Sigmoid colon (tissue), 7 donors: ENCODE data around the gene GPATCH1. TPM values are rescaled to one million over a fixed set of nuclear protein-coding genes. Genes with fewer than 3 reads are reported as not detected.
A peak's percentile ranks its signal among the peaks of the same experiment; 100 is the strongest.

Experiments used
- DNase-seq: peaks from one replicate; pipeline ENCODE4 v3.0.0-alpha.2; 2019
- H3K27ac ChIP-seq, 4 donors: fragments of 200-600 bp; sonication (generic); one replicate each; pipeline ENCODE4 v1.5.1; 2016 to 2019; ENCODE audit warnings: mild to moderate bottlenecking in 1 of 4
- H3K27me3 ChIP-seq, 3 donors: fragments of 200-600 bp; sonication (generic); one replicate each; pipeline ENCODE4 v1.5.1; 2019; ENCODE audit warnings: mild to moderate bottlenecking in 1 of 3
- H3K36me3 ChIP-seq, 4 donors: fragments of 200-600 bp; sonication (generic); one replicate each; pipeline ENCODE4 v1.5.1; 2016 to 2019
- H3K4me1 ChIP-seq, 4 donors: fragments of 200-600 bp; sonication (generic); one replicate each; pipeline ENCODE4 v1.5.1; 2017 to 2019
- H3K4me3 ChIP-seq, 4 donors: fragments of 200-600 bp; sonication (generic); one replicate each; pipeline ENCODE4 v1.5.1; 2017 to 2019; ENCODE audit warnings: mild to moderate bottlenecking in 2 of 4, moderate library complexity in 1 of 4
- H3K9me3 ChIP-seq, 4 donors: fragments of 200-600 bp in 3 of 4; sonication (generic) in 3 of 4; one replicate each; pipeline versions ENCODE4 v1.5.1 to v1.6.1; 2013 to 2019
- EP300 ChIP-seq, 4 donors: sonication (generic); formaldehyde crosslinking; IDR thresholded peaks; one replicate each; pipeline ENCODE4 v1.6.1; 2017; ENCODE audit warnings: antibody characterized with exemption in 4 of 4
- POLR2A ChIP-seq, 2 donors: fragments of 450-650 bp; IDR thresholded peaks; one replicate each; pipeline ENCODE4 v1.6.1; 2016; ENCODE audit warnings: antibody characterized with exemption in 2 of 2, mild to moderate bottlenecking in 2 of 2, moderate library complexity in 2 of 2
- POLR2AphosphoS5 ChIP-seq, 4 donors: sonication (generic); formaldehyde crosslinking; IDR thresholded peaks; one replicate each; pipeline ENCODE4 v1.6.1; 2017; ENCODE audit warnings: antibody characterized with exemption in 4 of 4
- WGBS, 2 donors: extraction: QIAGEN DNeasy Blood & Tissue Kit; methylation state at CpG; one replicate each; pipeline ENCODE4 v1.1.7; 2013; 5-methylcytosine and 5-hydroxymethylcytosine counted together
- intact Hi-C: fragments of 100-400 bp; cut with DNase I; formaldehyde crosslinking; loops from one replicate; pipeline ENCODE4 v1.15.1; 2023
- polyA plus RNA-seq, 3 donors: library from polyadenylated mRNA; stranded (reverse); fragments of 200-250 nt; gene quantifications; one replicate each; pipeline ENCODE4 v1.2.3, GENCODE V29; 2013
- total RNA-seq, 4 donors: library from RNA; depleted of rRNA; stranded (reverse); fragments of >200 nt; gene quantifications; one replicate each; pipeline ENCODE4 v1.1.0, GENCODE V29; 2016
- TF ChIP-seq, protein P1 (sequence below), 4 experiments: fragments of 450-650 bp in 3 of 4; fragments of 200-600 bp in 1 of 4; IDR thresholded peaks; one replicate each; pipeline ENCODE4 v1.5.1; 2016 to 2019; ENCODE audit warnings: antibody characterized with exemption in 4 of 4, mild to moderate bottlenecking in 3 of 4, moderate library complexity in 2 of 4
- donor health status: healthy with polysubstance abuse.
- donor health status: Bipolar disorder and iron deficiency.
- donor health status: healthy.

The GPATCH1 gene
- total and polyA plus RNA-seq, 7 donors = 5.3 to 10.0 (median 6.9) TPM

DNA sequence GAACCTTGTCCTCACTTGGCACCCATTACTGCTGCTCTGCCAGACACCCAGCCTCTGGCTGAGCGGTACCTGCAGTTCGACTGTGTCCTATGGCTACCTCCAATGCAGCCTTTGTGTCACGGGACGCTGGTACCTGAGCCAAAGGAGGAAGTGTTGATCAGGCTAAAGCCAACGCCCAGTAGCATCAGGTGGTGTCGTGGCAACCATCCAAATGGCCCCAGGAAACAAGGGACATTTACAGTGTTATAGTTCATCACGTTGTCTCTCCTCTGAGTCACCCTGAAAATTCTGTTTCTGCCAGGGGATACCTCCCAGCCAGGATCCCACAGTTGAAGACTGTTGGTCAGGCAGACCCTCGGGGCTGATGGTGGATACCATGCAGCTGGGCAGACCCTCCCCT lies 26.4 kb upstream of the GPATCH1 start:
- Histone ChIP-seq H3K9me3 (no peaks in the 10 kb centered on the region), H3K36me3 (no peaks in the 10 kb centered on the region), H3K27me3 (peaks cover 0 to 2% (median 0%) of the 10 kb centered on the region in 3 donors), H3K4me1 (no peaks in the 10 kb centered on the region), H3K27ac (no peak overlapping the region), H3K4me3 (no peak overlapping the region)
- DNase-seq = no peak
- 16 to 60% methylated on average over 8 of the region's 8 CpGs for WGBS, 2 donors
- TF ChIP-seq EP300 (IDR thresholded peaks at IDR 0.05) = no peak
- peak in 1 of 4 donors; percentile 18 for TF ChIP-seq POLR2AphosphoS5 (IDR thresholded peaks at IDR 0.05)
- TF ChIP-seq POLR2A (IDR thresholded peaks at IDR 0.05) = no peak
- intact Hi-C loops = no loop called here

DNA sequence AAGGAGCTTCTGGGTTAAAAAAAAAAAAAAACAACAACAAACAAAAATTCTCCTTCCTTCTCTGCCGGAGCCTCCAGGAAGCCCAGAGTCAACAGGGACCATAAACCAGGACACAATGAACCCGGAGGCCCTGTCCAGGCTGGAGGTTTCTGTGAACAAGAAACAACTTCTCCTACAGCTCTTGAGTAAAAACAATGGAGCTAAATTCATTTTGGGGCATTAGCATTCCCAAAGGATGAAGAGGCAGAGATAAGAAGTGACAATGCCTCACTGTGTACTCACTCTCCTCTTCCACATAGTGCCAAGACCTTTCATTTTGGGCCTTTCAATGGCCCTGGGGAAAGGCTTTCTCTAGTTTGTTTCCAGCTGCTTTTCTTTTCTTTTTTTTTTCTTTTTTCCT lies 25.3 kb upstream of the GPATCH1 start:
- no peaks in the 10 kb centered on the region for H3K9me3 ChIP-seq
- TF ChIP-seq, protein P1, sequence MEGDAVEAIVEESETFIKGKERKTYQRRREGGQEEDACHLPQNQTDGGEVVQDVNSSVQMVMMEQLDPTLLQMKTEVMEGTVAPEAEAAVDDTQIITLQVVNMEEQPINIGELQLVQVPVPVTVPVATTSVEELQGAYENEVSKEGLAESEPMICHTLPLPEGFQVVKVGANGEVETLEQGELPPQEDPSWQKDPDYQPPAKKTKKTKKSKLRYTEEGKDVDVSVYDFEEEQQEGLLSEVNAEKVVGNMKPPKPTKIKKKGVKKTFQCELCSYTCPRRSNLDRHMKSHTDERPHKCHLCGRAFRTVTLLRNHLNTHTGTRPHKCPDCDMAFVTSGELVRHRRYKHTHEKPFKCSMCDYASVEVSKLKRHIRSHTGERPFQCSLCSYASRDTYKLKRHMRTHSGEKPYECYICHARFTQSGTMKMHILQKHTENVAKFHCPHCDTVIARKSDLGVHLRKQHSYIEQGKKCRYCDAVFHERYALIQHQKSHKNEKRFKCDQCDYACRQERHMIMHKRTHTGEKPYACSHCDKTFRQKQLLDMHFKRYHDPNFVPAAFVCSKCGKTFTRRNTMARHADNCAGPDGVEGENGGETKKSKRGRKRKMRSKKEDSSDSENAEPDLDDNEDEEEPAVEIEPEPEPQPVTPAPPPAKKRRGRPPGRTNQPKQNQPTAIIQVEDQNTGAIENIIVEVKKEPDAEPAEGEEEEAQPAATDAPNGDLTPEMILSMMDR (IDR thresholded peaks at IDR 0.05) = no peak
- TF ChIP-seq EP300 (IDR thresholded peaks at IDR 0.05) = no peak
- TF ChIP-seq POLR2A (IDR thresholded peaks at IDR 0.05) = no peak
- TF ChIP-seq POLR2AphosphoS5 (IDR thresholded peaks at IDR 0.05) = no peak
- peaks cover 0 to 7% (median 0%) of the 10 kb centered on the region in 3 donors for H3K27me3 ChIP-seq
- 5 to 18% methylated on average over 2 of the region's 2 CpGs for WGBS, 2 donors
- no peaks in the 10 kb centered on the region for H3K36me3 ChIP-seq
- intact Hi-C loops = no loop called here
- no peaks in the 10 kb centered on the region for H3K4me1 ChIP-seq
- no peak overlapping the region for H3K4me3 ChIP-seq
- H3K27ac ChIP-seq = no peak overlapping the region
- DNase-seq = no peak

DNA sequence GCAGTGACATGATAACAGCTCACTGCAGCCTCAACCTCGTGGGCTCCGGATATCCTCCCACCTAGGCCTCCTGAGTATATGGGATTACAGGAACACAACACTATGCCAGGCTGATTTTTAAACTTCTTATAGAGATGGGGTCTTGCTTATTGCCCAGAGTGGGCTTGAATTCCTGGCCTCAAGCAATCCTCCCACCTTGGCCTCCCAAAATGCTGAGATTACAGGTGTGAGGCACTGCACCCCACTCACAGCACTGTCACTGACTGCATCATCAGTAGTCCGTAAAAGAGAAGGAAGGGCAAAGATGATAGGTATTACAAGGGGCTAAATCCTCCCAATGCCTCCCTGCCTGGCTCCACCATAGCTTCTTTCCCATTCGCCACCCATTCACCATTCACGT lies 20.4 kb upstream of the GPATCH1 start:
- Histone ChIP-seq H3K36me3 (no peaks in the 10 kb centered on the region), H3K9me3 (no peaks in the 10 kb centered on the region), H3K4me3 (no peak overlapping the region), H3K4me1 (peaks cover 0 to 20% (median 16%) of the 10 kb centered on the region in 4 donors), H3K27me3 (peaks cover 13 to 49% (median 36%) of the 10 kb centered on the region in 3 donors), H3K27ac (no peak overlapping the region)
- DNase-seq = no peak
- intact Hi-C loops = no loop called here
- WGBS, 2 donors = 69 to 85% methylated on average over 5 of the region's 5 CpGs
- TF ChIP-seq, protein P1 (IDR thresholded peaks at IDR 0.05) = no peak
- TF ChIP-seq POLR2A (IDR thresholded peaks at IDR 0.05) = no peak
- TF ChIP-seq POLR2AphosphoS5 (IDR thresholded peaks at IDR 0.05) = no peak
- TF ChIP-seq EP300 (IDR thresholded peaks at IDR 0.05) = no peak

DNA sequence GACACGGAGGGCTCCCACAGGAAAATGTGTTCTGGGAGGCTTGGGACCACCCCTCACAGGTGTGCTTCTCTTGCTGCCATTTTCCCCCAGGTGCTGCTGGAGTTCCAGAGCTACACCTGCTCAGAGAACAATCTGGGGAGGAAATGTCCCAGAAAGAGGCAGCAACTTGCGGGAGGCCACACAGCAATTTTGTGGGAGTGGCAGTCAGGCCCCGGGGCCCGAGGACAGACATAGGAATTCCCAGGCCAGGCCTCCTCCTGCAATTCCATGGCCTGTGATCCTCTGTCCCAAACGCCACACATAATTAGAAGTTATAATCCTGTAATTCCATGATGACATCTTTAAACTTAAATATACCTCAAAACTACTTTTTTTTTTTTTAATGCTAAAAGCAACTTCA lies 18.1 kb upstream of the GPATCH1 start:
- no peaks in the 10 kb centered on the region for H3K9me3 ChIP-seq
- TF ChIP-seq EP300 (IDR thresholded peaks at IDR 0.05) = no peak
- no peak for TF ChIP-seq POLR2AphosphoS5 (IDR thresholded peaks at IDR 0.05)
- TF ChIP-seq POLR2A (IDR thresholded peaks at IDR 0.05) = no peak
- TF ChIP-seq, protein P1 (IDR thresholded peaks at IDR 0.05) = no peak
- no peak overlapping the region for H3K4me3 ChIP-seq
- no peaks in the 10 kb centered on the region for H3K36me3 ChIP-seq
- H3K4me1 ChIP-seq = peaks cover 0 to 20% (median 16%) of the 10 kb centered on the region in 4 donors
- intact Hi-C loops = no loop called here
- no peak overlapping the region for H3K27ac ChIP-seq
- peaks cover 13 to 52% (median 36%) of the 10 kb centered on the region in 3 donors for H3K27me3 ChIP-seq
- WGBS, 2 donors = 20 to 65% methylated on average over 5 of the region's 5 CpGs
- DNase-seq = no peak

DNA sequence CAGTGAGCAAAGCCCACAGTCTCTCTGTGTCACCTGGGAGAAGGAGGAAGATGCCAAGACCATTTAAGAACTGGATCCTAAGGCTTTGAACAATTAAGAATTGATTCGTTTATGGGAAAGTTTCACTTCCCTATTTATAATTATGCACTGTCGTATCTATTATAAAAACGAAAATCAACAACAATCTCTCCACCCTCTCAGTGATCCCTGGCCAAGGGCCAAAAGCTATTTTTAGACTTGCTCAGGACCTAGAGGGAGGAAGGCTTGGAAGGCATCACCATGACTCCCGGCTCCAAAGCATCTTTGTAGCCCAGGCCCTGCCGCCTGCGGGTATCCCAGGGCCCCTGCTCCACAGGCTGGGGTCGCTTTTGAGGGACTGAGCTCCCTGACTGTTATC lies 17.6 kb upstream of the GPATCH1 start:
- Histone ChIP-seq H3K9me3 (no peaks in the 10 kb centered on the region), H3K27me3 (peaks cover 13 to 52% (median 36%) of the 10 kb centered on the region in 3 donors), H3K4me1 (peaks cover 0 to 20% (median 16%) of the 10 kb centered on the region in 4 donors), H3K36me3 (no peaks in the 10 kb centered on the region), H3K4me3 (peak overlapping the region in 3 of 4 donors; percentile 55 to 60 (median 58)), H3K27ac (no peak overlapping the region)
- 2 to 11% methylated on average over 7 of the region's 7 CpGs for WGBS, 2 donors
- intact Hi-C loops = no loop called here
- no peak for TF ChIP-seq EP300 (IDR thresholded peaks at IDR 0.05)
- TF ChIP-seq POLR2A (IDR thresholded peaks at IDR 0.05) = peak in 1 of 2 donors; percentile 15
- TF ChIP-seq POLR2AphosphoS5 (IDR thresholded peaks at IDR 0.05) = no peak
- TF ChIP-seq, protein P1 (IDR thresholded peaks at IDR 0.05) = no peak
- no peak for DNase-seq
